ENCODE results near the gene PANX1.

DNA sequence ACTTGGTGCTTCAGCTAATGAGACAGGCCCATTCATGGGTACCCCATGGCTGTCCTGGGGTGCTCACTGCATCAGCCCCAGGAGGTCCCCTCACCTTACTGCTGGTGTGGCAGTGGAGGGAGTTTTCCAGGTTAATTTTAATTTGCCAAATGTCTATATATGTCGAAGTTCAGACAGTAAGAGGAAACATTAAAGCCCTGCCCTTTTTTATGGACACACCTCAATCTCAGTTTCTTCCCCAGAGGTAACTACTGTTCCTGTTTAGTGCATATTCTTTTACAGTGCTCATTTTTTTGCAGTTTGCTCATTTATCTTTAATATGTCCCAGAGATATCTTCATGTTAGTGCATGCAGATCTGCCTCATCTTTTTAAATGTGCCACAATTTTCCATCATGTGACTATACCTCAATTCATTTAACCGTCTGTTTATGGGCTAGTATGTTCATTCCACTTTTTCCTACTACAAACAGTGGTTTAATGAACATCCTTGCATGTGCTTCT, 11.6 kb downstream of the PANX1 start:
- TF ChIP-seq EZH2 (IDR thresholded peaks at IDR 0.05; ENCODE audit: low read length) (no peak), CTCF (optimal IDR thresholded peaks at IDR 0.05 in 1 of 3, IDR thresholded peaks at IDR 0.05 in 1 of 3, conservative IDR thresholded peaks at IDR 0.05 in 1 of 3; ENCODE audit: extremely low read depth in 1 of 3, insufficient read depth in 2 of 3, low read length in 3 of 3) (no peak)

All from keratinocyte (primary cell).